ENCODE results near the gene AGPAT4. TPM values are rescaled to one million over a fixed set of nuclear protein-coding genes. Genes with fewer than 3 reads are reported as not detected.

AGPAT4 gene
- total RNA-seq, 1 experiment from 2014 or later = 0.07 TPM

DNA sequence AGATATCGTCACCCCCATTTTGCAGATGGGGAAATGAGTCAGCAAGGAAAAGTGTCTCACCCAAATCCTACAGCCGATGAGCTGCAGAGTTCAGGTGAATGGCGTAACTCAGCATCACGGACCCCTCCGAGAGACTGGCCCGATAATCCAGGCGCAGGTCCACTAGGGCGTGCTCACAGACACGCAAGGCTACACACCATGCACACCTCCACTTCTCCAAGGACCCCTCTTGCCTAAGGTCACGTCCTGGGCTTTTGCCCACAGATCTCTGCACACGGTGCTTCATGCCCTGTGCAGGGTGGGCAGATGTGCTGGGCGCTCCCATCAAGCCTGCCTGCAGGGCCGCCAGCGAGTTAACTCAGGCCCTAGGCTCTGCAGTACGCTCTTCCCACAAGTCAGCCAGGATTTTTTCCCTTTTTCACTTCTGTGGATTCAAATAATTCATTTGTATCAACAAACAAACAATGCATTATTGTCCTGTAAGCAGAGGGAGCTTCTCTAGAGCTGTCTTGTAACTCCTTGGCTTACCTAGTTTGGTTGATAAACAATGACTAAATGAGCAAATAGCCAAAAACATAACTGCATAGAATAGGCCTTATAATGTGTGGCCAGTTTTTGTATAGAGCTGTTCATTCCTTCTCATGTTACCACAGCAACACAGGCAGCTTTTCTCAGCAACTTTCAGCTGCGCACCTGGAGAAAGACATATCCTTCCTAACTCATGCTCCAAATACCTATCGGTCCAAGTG is 139.1 kb downstream of the AGPAT4 start:
- Histone ChIP-seq H3K9me3 (ENCODE audit: insufficient read depth, low read depth) (no peaks in the 10 kb centered on the region), H3K79me2 (ENCODE audit: low read depth) (no peaks in the 10 kb centered on the region), H4K20me1 (ENCODE audit: insufficient read depth) (no peaks in the 10 kb centered on the region), H3K36me3 (ENCODE audit: low read depth) (no peaks in the 10 kb centered on the region), H3K4me1 (replicated peaks; ENCODE audit: insufficient read depth) (no peaks in the 10 kb centered on the region), H3K27me3 (ENCODE audit: insufficient read depth, low read depth) (no peaks in the 10 kb centered on the region), H3K9me2 (ENCODE audit: insufficient read depth) (no peaks in the 10 kb centered on the region), H3K27ac (no peak overlapping the region), H2AFZ (no peak overlapping the region), H3F3A (ENCODE audit: insufficient read depth, low read depth) (no peaks in the 10 kb centered on the region), H3K4me3 (no peak overlapping the region), H3K4me2 (no peak overlapping the region)
- intact Hi-C loops (cut with micrococcal nuclease; ENCODE audit: unreplicated experiment) = no loop called here
- TF ChIP-seq EZH2 (IDR thresholded peaks at IDR 0.05; ENCODE audit: low read depth) (no peak), CTCF (conservative IDR thresholded peaks at IDR 0.05) (no peak)
- BruUV-seq (replicated peaks) = no TSS peak
- POLR2A ChIA-PET (ENCODE audit: unreplicated experiment) = interaction anchor here (0.6 kb wide), 1 partner anchor 589 kb away, joined by 5 read pairs; no protein-coding TSS in a partner anchor
- CTCF ChIA-PET = no interaction called here
- no peak for DNase-seq

DNA sequence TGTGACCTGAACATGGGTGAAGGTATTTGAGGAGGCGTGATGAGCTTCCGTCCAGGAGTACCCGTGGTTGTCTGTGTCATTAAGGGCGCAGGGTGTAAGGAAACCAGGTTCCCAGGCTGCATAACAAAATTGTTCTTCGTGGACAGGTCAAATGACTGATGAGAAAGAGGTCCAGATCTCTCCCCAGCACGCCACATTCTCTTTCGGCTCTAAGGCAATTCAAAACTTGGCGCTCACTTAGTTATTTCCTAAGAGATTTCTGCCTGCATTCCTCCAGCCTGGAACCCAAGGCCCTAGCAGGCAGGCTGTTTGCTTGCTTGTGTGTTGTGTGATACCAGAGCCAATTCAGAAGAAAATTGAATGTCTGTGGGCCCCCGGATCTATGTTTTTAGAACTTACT is 139.9 kb downstream of the AGPAT4 start:
- no peaks in the 10 kb centered on the region for H3K9me3 ChIP-seq (ENCODE audit: insufficient read depth, low read depth)
- no peak overlapping the region for H2AFZ ChIP-seq
- H3F3A ChIP-seq (ENCODE audit: insufficient read depth, low read depth) = no peaks in the 10 kb centered on the region
- TF ChIP-seq EZH2 (IDR thresholded peaks at IDR 0.05; ENCODE audit: low read depth) (no peak), CTCF (conservative IDR thresholded peaks at IDR 0.05) (no peak)
- no peaks in the 10 kb centered on the region for H3K4me1 ChIP-seq (replicated peaks; ENCODE audit: insufficient read depth)
- no peak overlapping the region for H3K4me2 ChIP-seq
- H3K27ac ChIP-seq = no peak overlapping the region
- no TSS peak for BruUV-seq (replicated peaks)
- H3K79me2 ChIP-seq (ENCODE audit: low read depth) = no peaks in the 10 kb centered on the region
- no peak for DNase-seq
- H3K27me3 ChIP-seq (ENCODE audit: insufficient read depth, low read depth) = no peaks in the 10 kb centered on the region
- no peaks in the 10 kb centered on the region for H3K9me2 ChIP-seq (ENCODE audit: insufficient read depth)
- ChIA-PET CTCF (no interaction called here), POLR2A (ENCODE audit: unreplicated experiment) (no interaction called here)
- no peaks in the 10 kb centered on the region for H4K20me1 ChIP-seq (ENCODE audit: insufficient read depth)
- no peak overlapping the region for H3K4me3 ChIP-seq
- H3K36me3 ChIP-seq (ENCODE audit: low read depth) = no peaks in the 10 kb centered on the region
- intact Hi-C loops (cut with micrococcal nuclease; ENCODE audit: unreplicated experiment) = no loop called here

DNA sequence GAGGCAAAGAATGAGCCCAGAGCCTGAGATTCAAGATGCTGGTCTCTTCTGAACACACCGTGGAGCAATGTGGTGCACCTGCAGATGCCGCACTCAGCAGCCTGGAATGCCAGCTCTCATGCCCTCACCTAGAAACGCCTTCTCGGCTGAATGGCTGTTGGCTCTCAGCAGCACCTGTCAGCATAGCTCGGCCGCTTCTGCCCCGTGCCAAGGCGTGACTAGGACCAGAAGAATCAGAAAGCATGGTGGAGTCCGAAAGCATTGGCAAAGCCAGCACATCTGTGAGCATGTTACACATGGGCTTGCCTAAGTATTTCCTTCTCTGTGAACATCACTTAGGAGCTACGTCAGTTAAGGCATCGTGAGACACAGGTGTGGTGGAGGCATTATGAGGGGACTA is 141.5 kb downstream of the AGPAT4 start:
- Histone ChIP-seq H3K9me3 (ENCODE audit: insufficient read depth, low read depth) (no peaks in the 10 kb centered on the region), H4K20me1 (ENCODE audit: insufficient read depth) (no peaks in the 10 kb centered on the region), H3K9me2 (ENCODE audit: insufficient read depth) (no peaks in the 10 kb centered on the region), H2AFZ (no peak overlapping the region), H3K4me2 (no peak overlapping the region), H3K4me1 (replicated peaks; ENCODE audit: insufficient read depth) (no peaks in the 10 kb centered on the region), H3K79me2 (ENCODE audit: low read depth) (no peaks in the 10 kb centered on the region), H3K36me3 (ENCODE audit: low read depth) (no peaks in the 10 kb centered on the region), H3K27ac (no peak overlapping the region), H3K27me3 (ENCODE audit: insufficient read depth, low read depth) (no peaks in the 10 kb centered on the region), H3F3A (ENCODE audit: insufficient read depth, low read depth) (no peaks in the 10 kb centered on the region), H3K4me3 (no peak overlapping the region)
- intact Hi-C loops (cut with micrococcal nuclease; ENCODE audit: unreplicated experiment) = no loop called here
- no peak for DNase-seq
- ChIA-PET CTCF (no interaction called here), POLR2A (ENCODE audit: unreplicated experiment) (no interaction called here)
- TF ChIP-seq EZH2 (IDR thresholded peaks at IDR 0.05; ENCODE audit: low read depth) (no peak), CTCF (conservative IDR thresholded peaks at IDR 0.05) (no peak)
- BruUV-seq (replicated peaks) = no TSS peak
